SW480 (cell line): ENCODE data around the gene KIF17.

Experiments used
- DNase-seq: peaks from one replicate; pipeline ENCODE4 v3.0.0-alpha.2; 2016; ENCODE audit warnings: low spot score

Gene KIF17

DNA sequence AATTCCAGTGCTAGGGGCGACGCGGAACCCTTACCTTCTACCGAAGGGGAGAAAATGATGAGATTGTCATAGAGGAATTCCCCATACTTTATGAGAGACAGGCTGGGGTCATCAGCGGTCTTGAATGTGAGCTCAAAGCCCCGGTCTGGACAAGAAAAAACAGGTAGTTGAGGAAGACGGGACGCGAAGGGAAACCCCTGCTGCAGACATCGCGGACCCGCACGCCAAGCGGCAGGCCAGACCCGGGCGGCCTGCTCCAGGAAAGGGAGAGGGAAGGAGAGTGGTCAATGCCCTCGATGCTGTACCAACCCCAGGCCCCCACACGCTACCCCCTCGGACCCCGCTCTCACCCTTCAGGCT lies 57.0 kb downstream of the KIF17 start:
- DNase-seq, result no peak

DNA sequence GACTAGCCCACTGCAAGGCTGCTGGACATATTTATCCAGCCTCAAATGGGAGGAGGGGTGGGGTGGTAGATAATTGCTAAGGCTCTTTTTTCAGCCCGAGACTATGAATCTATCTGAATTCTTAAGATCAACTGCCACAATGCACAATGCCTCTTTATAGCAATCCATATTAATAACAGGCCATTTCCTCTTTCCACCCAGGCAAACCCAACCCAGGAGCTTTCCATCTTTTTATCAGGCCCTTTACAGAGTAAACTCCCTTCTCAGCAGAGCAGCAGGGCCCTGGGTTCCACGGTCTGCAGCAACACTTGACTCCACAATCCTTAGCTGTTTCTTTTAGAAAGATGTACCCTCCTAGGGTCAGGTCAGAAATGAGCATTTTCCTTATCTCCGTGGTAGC lies 57.4 kb downstream of the KIF17 start:
- no peak for DNase-seq

DNA sequence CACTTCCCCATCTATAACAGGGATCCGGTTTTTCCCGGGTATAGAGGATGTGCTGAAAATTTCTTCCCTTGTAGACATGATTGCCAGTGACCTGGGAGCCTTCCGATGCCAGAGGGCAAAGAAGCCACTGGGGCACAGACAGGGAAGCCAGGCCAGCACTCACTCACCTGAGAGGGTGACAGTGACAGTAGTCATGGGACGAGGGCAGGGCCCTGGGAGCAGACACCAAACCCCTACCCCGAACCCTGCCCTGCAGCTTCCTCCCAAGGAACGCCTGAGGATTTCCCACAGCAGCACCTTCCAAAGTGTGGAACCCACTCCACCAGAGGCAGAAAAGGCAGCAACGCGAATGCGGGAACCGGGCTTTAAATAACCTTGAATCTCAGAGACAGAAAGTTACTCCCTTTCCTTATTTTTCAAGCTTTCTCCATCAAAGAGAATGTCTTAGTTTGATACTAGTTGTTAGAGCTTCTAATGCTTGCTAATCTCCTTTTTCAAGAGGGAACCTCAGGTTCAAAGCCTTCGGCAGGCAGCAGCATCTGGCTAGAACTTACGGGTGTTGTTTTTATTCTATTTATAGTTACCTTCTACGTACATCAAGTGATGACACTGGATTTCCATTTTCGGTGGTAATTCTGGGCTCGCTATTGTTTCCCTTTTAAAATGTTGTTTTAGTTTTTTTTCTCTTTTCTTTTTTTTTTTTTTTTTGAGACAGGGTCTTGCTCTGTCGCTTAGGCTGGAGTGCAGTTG lies 59.5 kb downstream of the KIF17 start:
- DNase-seq, result no peak

DNA sequence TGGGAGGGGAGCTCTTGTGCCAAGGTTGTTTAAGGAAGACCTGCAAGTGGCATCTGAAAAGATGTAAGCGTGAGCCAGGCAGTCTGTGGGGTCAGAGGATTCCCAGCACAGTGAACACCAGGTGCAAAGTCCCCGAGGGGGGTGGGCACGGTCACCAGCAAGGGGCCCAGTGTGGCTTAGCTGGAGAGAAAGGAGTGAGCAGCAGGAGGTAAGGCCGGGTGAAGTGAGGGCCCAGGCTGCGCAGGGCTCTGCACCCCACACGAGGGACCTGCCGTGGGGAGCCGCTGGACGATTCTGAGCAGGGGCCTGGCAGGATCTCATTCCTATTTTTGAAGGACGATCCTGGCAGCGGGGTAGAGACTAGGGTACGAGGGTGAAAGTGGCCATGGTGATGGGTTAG lies 60.8 kb downstream of the KIF17 start:
- no peak for DNase-seq

DNA sequence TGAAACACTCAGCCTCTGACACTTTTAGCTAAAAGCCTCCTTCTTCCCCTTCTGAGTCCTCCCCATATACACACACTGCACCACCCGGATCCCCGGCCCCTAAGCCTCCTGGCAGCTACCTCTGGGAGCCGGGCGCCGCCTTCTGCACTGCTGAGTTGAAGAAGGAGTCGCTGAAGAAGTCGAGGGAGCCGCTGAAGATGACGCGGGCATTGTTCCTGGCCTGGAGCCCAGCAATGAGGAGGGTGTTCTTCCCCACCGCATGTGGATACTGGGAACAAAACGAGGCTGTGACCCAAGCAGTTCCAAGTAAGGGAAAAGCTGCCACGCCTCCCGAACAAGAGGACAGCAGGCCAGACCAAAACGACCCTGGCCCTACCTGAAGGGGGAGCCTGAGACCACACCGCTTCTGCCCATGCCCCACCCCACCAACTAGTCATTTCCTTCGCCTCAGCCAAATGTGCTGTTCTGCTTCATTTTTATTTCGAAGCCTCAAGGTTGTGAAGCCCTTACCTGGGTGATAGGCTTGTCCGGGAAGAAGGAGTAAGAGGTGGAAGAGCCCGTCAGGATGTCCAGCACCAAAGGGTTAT lies 63.6 kb downstream of the KIF17 start:
- no peak for DNase-seq

DNA sequence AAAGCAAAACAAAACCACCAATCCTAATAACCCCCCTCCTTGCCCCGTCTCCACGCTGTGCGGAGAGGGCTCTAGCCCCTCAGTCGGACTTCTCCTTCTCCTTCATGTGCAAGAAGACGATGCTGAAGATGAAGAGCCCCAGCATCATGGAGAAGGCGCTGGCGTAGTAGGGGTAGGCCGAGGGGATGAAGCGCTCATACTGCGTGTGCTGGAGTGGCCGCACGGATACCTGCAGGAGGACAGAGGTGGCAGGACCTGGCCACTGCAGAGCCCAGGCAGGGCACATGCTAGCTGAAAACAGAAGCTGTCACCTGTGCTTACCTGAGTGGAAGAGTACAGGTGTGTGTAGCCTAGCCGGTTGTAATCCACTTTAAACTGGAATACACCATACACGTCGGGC lies 65.5 kb downstream of the KIF17 start:
- no peak for DNase-seq

DNA sequence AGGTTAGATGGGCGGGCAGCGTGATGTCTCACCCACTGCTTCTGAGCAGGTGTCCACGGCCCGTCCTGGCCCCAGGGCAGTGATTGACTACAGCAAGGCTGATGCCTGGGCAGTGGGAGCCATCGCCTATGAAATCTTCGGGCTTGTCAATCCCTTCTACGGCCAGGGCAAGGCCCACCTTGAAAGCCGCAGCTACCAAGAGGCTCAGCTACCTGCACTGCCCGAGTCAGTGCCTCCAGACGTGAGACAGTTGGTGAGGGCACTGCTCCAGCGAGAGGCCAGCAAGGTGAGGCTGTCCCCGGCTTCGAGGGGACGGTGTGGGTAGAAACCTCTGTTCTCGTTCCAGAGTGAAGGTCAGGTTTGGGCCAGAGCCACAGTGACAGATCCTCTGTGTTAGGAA lies 68.9 kb downstream of the KIF17 start:
- DNase-seq, result no peak

DNA sequence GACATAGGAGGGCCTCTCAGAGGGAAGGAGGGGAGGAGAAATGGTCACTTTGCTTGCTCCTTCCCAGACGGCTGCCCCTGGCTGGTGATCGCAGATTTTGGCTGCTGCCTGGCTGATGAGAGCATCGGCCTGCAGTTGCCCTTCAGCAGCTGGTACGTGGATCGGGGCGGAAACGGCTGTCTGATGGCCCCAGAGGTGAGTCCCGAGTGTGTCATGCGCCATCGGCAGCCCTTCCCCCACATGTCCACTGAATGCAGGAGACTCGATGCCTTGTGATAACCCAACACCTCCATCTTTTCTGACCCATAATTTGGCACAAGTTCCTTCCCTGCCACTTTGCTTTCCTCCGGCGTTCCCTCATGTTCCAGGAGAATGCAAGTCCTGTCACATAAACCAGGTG lies 69.4 kb downstream of the KIF17 start:
- DNase-seq, result no peak

DNA sequence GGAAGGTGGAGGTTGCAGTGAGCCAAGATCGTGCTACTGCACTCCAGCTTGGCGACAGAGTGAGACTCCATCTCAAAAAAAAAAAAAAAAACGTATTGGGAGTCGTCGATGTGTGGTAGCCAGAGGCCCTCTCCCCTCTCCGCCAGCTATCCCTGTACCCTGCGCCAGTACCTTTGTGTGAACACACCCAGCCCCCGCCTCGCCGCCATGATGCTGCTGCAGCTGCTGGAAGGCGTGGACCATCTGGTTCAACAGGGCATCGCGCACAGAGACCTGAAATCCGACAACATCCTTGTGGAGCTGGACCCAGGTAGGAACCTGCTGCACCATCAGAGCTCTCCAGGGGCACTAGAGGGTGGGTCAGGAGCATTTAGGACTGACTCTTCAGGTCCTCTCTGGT lies 72.4 kb downstream of the KIF17 start:
- DNase-seq, result no peak

DNA sequence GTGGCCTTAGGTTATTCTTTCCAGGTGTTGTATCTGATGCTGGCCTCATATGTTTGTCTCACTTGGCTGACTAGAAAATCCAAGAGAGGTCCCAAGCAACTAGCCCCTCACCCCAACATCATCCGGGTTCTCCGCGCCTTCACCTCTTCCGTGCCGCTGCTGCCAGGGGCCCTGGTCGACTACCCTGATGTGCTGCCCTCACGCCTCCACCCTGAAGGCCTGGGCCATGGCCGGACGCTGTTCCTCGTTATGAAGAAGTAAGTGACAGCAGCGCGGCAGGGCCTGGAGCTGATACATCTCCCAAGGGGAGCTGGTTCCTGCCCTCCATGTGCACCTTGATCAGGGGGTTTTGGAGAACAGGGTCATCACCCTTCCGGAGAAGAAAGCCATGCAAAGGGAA lies 73.4 kb downstream of the KIF17 start:
- no peak for DNase-seq

DNA sequence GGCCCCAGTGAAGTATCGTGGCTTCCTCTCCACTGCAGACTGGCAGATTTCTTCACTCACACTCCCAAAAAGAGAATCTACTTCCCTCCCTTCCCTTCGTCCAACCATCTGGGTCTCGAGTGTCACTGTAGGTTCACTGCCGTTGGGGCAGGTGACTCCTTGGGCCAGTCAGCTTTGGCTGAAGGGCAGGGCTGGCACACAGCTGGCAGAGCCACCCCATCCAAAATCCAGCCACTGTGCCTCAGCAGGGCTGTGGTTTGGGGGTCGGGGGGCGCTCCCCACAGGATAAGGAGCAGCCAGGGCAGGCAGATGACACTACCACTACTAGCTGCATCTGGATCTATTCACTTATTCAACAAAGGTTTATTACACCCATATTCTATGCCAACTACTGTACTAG lies 74.7 kb downstream of the KIF17 start:
- DNase-seq, result no peak

DNA sequence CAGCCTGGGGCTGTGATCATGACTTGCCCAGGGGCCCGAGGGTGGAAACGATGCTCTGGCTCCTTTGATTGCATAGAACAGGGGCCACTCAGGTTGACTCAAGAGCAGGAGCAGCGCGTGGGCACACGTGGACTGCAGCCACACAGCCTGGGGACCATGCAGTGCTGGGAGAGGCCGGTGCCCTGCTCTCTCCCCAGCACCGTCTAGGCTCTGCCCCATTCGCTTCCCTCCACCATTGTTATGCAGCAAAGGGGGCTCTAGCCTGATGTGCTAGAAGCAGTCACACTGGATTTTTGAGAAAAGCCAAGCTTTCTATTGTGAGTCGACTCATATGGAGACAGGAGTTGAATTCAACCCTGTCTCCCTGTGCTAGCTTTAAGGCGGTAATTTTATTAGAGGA lies 75.8 kb downstream of the KIF17 start:
- DNase-seq, result no peak

DNA sequence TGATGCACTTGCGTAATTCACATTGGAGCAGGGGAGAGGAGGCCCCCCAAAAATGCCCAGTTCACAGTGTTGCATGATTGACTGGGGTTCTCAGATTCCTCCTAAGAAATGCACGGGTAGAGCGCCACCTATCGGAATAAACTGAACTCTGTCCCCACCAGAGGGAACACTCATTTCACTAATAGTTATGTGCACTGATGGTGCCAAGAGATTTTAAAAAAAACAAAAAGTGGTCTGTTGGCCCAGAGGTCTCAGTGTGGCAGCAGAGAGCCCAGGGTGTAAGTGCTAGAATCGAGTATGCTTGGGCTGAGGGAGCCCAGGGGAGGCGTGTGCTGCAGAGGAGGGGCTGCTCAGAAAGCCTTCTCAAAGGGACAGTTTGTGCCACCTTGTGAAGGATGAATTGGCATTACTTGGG lies 77.6 kb downstream of the KIF17 start:
- peak; percentile 52 for DNase-seq

DNA sequence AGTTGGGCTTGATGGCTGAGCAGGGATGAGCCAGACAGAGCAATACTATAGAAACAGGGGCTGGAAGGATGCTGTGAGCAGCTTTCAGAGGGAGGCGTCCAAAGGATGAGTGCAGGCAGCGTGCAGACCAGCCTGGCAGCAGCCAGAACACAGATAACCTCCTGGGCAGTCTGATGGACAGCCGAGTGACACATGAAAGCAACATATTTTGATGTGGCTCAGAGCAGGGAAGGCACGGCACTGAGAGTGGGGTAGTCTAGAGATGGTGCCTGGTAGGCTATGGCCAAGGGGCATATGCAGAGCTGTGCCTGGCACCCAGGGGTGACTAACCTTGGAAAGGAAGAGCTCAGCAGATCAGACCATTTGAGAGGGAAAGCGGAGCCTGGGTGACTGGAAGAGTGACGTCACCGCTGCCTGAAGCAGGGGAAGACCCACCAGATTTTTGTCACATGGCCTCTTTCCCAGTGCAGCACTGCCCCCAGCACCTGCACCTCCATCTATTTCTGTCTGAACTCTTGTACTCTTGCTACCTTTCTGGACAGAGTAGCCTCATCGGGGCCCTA lies 80.9 kb downstream of the KIF17 start:
- no peak for DNase-seq

DNA sequence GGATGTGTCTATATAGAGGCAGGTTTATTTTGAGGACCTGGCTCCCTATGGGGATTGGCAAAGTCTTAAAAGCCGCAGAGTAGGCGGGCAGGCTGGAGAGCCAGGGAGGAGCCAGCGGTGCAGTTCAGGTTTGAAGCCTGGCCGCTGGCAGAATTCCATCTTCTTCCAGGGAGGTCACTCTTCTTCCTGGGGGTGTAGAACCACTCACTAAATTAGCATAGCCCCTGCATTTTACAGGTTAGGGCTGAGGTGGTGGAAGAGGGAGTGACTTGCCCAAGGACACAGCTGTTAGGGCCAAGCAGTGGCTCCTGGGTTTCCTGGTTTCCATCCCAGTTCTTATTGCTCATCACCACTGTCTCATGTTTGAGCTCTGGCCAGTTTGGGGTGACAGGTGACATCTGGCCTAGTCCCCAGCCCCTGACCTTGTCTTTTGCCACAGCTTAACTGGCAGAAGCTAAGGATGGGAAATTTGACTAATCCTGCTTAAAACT lies 83.2 kb downstream of the KIF17 start:
- peak; percentile 71 for DNase-seq

DNA sequence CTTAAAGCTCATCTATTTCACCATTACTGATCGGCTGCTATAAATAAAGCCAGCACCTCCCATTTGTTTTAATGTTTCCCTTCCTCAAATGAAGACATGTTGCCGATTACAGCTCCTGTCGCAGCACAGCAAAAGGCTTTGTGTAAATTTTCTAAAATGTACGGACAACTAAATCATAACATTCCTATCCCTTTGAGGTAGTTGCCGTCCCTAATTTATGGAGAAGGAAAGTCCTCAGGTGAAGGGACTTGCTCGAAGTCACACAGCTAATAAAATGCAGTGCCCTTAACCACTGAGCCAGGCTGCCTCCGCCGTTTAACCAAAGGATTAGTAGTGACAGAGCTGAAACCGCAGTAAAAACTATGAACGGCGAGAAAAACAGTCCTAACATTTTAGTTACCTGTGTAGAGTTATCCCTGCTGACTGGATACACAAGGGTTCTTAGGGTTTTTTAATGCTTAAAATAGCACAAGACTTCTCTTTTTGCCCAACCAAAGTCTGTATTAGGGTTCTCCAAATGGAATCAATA lies 83.7 kb downstream of the KIF17 start:
- peak; percentile 35 for DNase-seq

DNA sequence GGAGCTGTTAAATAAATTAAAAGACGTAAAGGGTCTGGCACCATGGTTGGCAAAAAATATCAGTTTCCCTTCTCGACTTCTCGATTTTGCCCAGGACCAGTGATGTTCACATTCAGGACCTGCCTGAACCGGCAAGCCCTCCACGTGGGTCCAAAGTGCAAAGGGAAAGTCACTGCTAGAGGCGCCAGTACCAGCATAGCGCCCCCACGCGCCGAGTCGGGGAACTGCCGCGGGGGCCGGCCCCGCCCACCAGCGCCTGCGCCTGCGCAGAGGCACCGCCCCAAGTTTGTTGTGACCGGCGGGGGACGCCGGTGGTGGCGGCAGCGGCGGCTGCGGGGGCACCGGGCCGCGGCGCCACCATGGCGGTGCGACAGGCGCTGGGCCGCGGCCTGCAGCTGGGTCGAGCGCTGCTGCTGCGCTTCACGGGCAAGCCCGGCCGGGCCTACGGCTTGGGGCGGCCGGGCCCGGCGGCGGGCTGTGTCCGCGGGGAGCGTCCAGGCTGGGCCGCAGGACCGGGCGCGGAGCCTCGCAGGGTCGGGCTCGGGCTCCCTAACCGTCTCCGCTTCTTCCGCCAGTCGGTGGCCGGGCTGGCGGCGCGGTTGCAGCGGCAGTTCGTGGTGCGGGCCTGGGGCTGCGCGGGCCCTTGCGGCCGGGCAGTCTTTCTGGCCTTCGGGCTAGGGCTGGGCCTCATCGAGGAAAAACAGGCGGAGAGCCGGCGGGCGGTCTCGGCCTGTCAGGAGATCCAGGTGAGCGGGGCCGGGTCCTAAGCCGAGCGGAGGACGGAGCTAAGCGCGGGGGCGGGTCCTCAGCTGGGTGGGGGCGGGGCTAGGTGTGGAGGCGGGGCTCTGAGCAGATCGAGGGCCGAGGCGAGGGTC lies 84.4 kb downstream of the KIF17 start, which contains the start of gene PINK1:
PINK1 (plus strand) TSS at position 269 of the 875 bp plus-strand sequence; CDS start at position 360, 91 bp downstream.
- peak; percentile 84 for DNase-seq

DNA sequence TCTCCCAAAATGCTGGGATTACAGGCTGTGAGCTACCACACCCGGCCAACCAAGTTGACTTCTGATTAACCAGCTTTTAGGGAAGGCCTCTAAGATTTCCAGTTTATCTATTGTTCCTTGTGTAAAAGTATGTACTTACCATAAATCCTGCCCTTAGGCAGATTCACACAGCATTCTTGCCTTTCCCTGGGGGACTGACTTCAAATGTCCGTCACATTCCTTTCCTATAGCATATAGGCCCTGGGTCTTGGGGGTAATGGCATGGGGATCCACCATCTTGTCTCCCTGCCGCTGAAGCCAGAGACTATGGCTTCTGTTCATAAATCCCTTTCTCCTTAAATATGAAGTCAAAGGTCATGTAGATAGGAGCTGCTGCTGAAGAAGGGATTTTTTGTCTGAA lies 85.4 kb downstream of the KIF17 start:
- no peak for DNase-seq

DNA sequence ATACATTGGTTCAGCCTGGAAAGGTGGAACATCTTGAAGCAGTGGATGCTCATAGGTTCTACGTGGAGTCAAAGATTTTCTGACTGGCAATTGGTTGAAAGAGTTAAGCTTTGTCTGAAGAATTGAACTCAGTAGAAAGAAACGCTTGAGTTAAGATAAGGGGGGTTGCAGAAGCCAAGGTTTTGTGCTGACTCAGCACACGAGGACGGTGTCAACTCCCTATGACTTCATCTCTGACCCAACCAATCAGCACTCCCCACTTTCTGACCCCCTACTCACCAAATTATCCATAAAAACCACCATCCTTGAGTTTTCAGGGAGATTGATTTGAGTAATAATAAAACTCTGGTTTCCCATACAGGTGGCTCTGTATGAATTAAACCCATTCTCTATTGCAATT lies 87.1 kb downstream of the KIF17 start:
- DNase-seq, result no peak

DNA sequence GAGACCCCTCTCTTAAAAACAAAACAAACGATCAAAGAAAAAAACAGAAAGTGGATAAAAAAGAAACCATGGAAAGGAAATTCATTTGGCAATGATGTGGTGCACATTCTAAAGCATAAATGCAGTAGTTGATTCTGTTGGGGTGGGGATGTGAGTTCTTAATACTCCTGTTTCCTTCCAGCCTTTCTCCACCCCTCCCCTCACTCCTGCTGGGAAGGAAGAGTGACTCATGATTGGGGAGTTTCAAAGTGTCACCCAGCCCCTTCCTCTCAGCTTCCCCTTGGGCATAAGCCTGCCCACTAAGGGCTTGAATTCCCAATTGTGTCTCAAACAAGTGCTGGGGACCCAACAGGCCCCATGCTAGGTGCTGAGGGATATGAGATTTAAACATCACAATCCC lies 91.3 kb downstream of the KIF17 start:
- DNase-seq, result no peak

DNA sequence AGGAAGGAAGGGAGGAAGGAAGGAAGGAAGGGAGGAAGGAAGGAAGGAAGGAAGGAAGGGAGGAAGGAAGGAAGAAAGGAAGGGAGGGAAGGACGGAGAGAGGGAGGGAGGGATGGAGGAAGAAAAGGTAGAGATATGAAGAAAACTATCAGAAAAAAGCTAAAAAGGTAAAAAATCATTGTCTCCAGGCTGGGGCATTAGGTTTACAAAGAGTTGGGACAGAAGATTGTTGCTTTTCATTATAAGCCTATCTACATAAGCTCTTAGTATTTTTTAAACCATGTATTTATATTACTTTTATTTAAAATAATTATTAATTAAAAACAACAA lies 91.7 kb downstream of the KIF17 start:
- DNase-seq, result no peak
